ENCODE data around the gene GIMAP5.

DNA sequence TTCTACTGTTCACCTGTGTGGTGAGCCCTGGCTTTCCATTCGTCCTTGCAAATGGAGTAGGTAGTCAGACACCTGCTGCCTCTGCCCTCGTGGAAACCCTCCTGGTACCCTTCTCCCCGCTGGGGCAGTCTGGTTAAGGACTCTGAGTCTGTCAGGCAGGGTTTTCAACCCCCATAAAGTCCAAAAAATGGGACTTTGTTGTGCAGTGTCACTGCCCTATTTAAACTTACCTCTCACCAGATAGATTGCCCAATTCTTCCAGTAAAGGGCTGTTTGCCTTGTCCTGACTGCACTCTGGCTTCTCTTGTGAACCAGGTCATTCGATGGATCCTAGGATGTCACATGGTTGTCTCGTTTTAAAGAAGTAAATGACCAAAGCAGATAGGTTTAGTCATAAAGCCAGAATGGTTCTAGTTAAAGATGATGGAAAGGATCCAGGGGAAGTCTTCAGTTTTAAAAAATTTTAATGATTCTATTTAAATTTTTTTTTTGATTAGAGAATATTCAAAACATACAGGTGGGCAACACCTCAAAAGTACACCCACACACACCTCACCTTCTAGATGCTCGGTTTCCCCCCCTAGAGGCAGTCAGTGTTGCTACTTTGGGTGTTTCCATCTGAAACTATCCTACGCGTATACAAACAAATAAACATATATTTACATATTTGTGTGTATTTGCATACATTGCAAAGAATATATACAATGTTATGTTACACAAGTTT is 41.0 kb downstream of the GIMAP5 start:
- TF ChIP-seq, protein P1, sequence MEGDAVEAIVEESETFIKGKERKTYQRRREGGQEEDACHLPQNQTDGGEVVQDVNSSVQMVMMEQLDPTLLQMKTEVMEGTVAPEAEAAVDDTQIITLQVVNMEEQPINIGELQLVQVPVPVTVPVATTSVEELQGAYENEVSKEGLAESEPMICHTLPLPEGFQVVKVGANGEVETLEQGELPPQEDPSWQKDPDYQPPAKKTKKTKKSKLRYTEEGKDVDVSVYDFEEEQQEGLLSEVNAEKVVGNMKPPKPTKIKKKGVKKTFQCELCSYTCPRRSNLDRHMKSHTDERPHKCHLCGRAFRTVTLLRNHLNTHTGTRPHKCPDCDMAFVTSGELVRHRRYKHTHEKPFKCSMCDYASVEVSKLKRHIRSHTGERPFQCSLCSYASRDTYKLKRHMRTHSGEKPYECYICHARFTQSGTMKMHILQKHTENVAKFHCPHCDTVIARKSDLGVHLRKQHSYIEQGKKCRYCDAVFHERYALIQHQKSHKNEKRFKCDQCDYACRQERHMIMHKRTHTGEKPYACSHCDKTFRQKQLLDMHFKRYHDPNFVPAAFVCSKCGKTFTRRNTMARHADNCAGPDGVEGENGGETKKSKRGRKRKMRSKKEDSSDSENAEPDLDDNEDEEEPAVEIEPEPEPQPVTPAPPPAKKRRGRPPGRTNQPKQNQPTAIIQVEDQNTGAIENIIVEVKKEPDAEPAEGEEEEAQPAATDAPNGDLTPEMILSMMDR (IDR thresholded peaks at IDR 0.05 in 2 of 3, conservative IDR thresholded peaks at IDR 0.05 in 1 of 3; ENCODE audit: control insufficient read depth in 2 of 3, extremely low read depth in 1 of 3, insufficient read depth in 1 of 3, low read depth in 3 of 3, low read length in 3 of 3) = no peak
- TF ChIP-seq EP300 (IDR thresholded peaks at IDR 0.05; ENCODE audit: borderline replicate concordance in 1 of 2, control insufficient read depth in 1 of 2, low read depth in 2 of 2, low read length in 2 of 2) (no peak), ASH2L (IDR thresholded peaks at IDR 0.05; ENCODE audit: borderline replicate concordance, low read depth) (no peak), EZH2 (IDR thresholded peaks at IDR 0.05; ENCODE audit: borderline replicate concordance, control insufficient read depth, low read depth, low read length) (no peak), NR2C2 (IDR thresholded peaks at IDR 0.05; ENCODE audit: borderline replicate concordance, control insufficient read depth, insufficient read length, low read depth) (no peak), YY1 (IDR thresholded peaks at IDR 0.05; ENCODE audit: low read depth, low read length) (no peak)
